Stimulated activated naive CD8-positive, alpha-beta T cell treated with anti-CD3 and anti-CD28 coated beads, Interleukin-15, Interleukin-2, amounts not matched to agents 100 ng/mL and 50 ng/mL, for 24 hours (primary cell): ENCODE data around the gene ANGEL1.

Experiments used
- H3K27ac Mint-ChIP-seq: one replicate; pipeline ENCODE4 v1.8.0; 2021; ENCODE audit warnings: mild to moderate bottlenecking, mixed read lengths
- H3K27me3 Mint-ChIP-seq: one replicate; pipeline ENCODE4 v1.8.0; 2021; ENCODE audit warnings: mixed read lengths
- H3K36me3 Mint-ChIP-seq: one replicate; pipeline ENCODE4 v1.8.0; 2021; ENCODE audit warnings: low read depth, mixed read lengths
- H3K4me1 Mint-ChIP-seq: one replicate; pipeline ENCODE4 v1.8.0; 2021; ENCODE audit warnings: low read depth, mixed read lengths
- H3K4me3 Mint-ChIP-seq: one replicate; pipeline ENCODE4 v1.8.0; 2021; ENCODE audit warnings: mild to moderate bottlenecking, mixed read lengths
- H3K9me3 Mint-ChIP-seq: one replicate; pipeline ENCODE4 v1.8.0; 2021; ENCODE audit warnings: mixed read lengths

Gene ANGEL1

GRCh38 chr14:76768671-76769500, 43.8 kb downstream of the ANGEL1 start:
- Mint-ChIP-seq H3K4me1 (peaks cover 31% of the 10 kb centered on the region), H3K36me3 (no peaks in the 10 kb centered on the region), H3K27ac (peak overlapping the region; percentile 70), H3K9me3 (no peaks in the 10 kb centered on the region), H3K27me3 (peaks cover 7% of the 10 kb centered on the region), H3K4me3 (no peak overlapping the region)

GRCh38 chr14:76767681-76768656, 44.7 kb downstream of the ANGEL1 start:
- H3K36me3 Mint-ChIP-seq = no peaks in the 10 kb centered on the region
- no peaks in the 10 kb centered on the region for H3K9me3 Mint-ChIP-seq
- H3K27me3 Mint-ChIP-seq = peaks cover 16% of the 10 kb centered on the region
- H3K4me1 Mint-ChIP-seq = peaks cover 22% of the 10 kb centered on the region
- peak overlapping the region; percentile 32 for H3K4me3 Mint-ChIP-seq
- peak overlapping the region; percentile 70 for H3K27ac Mint-ChIP-seq

- Mint-ChIP-seq H3K4me1 (peaks cover 27% of the 10 kb centered on the region), H3K27me3 (peaks cover 29% of the 10 kb centered on the region), H3K27ac (no peak overlapping the region), H3K36me3 (no peaks in the 10 kb centered on the region), H3K9me3 (no peaks in the 10 kb centered on the region), H3K4me3 (no peak overlapping the region)
Measured at GRCh38 chr14:76765461-76765931, 47.2 kb downstream of the ANGEL1 start.

GRCh38 chr14:76763096-76764041, 49.3 kb downstream of the ANGEL1 start:
- Mint-ChIP-seq H3K27ac (no peak overlapping the region), H3K4me3 (no peak overlapping the region), H3K36me3 (no peaks in the 10 kb centered on the region)

GRCh38 chr14:76762411-76763095, 50.1 kb downstream of the ANGEL1 start:
- peaks cover 41% of the 10 kb centered on the region for H3K27me3 Mint-ChIP-seq
- no peaks in the 10 kb centered on the region for H3K36me3 Mint-ChIP-seq
- H3K9me3 Mint-ChIP-seq = no peaks in the 10 kb centered on the region
- H3K27ac Mint-ChIP-seq = no peak overlapping the region
- H3K4me1 Mint-ChIP-seq = peaks cover 12% of the 10 kb centered on the region
- peak overlapping the region; percentile 80 for H3K4me3 Mint-ChIP-seq

More at GRCh38 chr14:76763096-76764041, 49.3 kb downstream of the ANGEL1 start:
- Mint-ChIP-seq H3K4me1 (peaks cover 17% of the 10 kb centered on the region), H3K9me3 (no peaks in the 10 kb centered on the region), H3K27me3 (peaks cover 36% of the 10 kb centered on the region)

- H3K4me3 Mint-ChIP-seq = peak overlapping the region; percentile 80
- H3K27me3 Mint-ChIP-seq = peaks cover 41% of the 10 kb centered on the region
- no peaks in the 10 kb centered on the region for H3K9me3 Mint-ChIP-seq
- peaks cover 12% of the 10 kb centered on the region for H3K4me1 Mint-ChIP-seq
- no peaks in the 10 kb centered on the region for H3K36me3 Mint-ChIP-seq
- H3K27ac Mint-ChIP-seq = no peak overlapping the region
Measured at GRCh38 chr14:76761960-76762410, 50.7 kb downstream of the ANGEL1 start.

- Mint-ChIP-seq H3K36me3 (no peaks in the 10 kb centered on the region), H3K9me3 (no peaks in the 10 kb centered on the region), H3K27ac (no peak within 1 kb of the TSS), H3K4me3 (peak within 1 kb of the TSS; percentile 80), H3K27me3 (peaks cover 41% of the 10 kb centered on the region), H3K4me1 (peaks cover 12% of the 10 kb centered on the region)
Measured at GRCh38 chr14:76761136-76761959, 51.3 kb downstream of the ANGEL1 start, which contains the start of gene VASH1. Gene VASH1 (plus strand): TSS chr14:76761468. CDS start chr14:76762822, 1,354 bp downstream.

GRCh38 chr14:76760331-76761135, 52.1 kb downstream of the ANGEL1 start:
- Mint-ChIP-seq H3K9me3 (no peaks in the 10 kb centered on the region), H3K27ac (no peak overlapping the region), H3K27me3 (peaks cover 48% of the 10 kb centered on the region), H3K36me3 (no peaks in the 10 kb centered on the region), H3K4me3 (peak overlapping the region; percentile 66), H3K4me1 (peaks cover 12% of the 10 kb centered on the region)

GRCh38 chr14:76759589-76759988, 53.1 kb downstream of the ANGEL1 start:
- no peaks in the 10 kb centered on the region for H3K9me3 Mint-ChIP-seq
- no peaks in the 10 kb centered on the region for H3K36me3 Mint-ChIP-seq
- H3K27me3 Mint-ChIP-seq = peaks cover 48% of the 10 kb centered on the region
- no peak overlapping the region for H3K4me3 Mint-ChIP-seq
- peaks cover 12% of the 10 kb centered on the region for H3K4me1 Mint-ChIP-seq
- H3K27ac Mint-ChIP-seq = no peak overlapping the region

GRCh38 chr14:76756371-76756750, 56.3 kb downstream of the ANGEL1 start:
- no peaks in the 10 kb centered on the region for H3K9me3 Mint-ChIP-seq
- peaks cover 6% of the 10 kb centered on the region for H3K4me1 Mint-ChIP-seq
- no peak overlapping the region for H3K4me3 Mint-ChIP-seq
- H3K27me3 Mint-ChIP-seq = peaks cover 24% of the 10 kb centered on the region
- H3K36me3 Mint-ChIP-seq = no peaks in the 10 kb centered on the region
- no peak overlapping the region for H3K27ac Mint-ChIP-seq

- Mint-ChIP-seq H3K36me3 (no peaks in the 10 kb centered on the region), H3K9me3 (no peaks in the 10 kb centered on the region), H3K27me3 (peaks cover 22% of the 10 kb centered on the region), H3K4me1 (peaks cover 3% of the 10 kb centered on the region), H3K4me3 (no peak overlapping the region), H3K27ac (no peak overlapping the region)
Measured at GRCh38 chr14:76755610-76756370, 56.9 kb downstream of the ANGEL1 start.

GRCh38 chr14:76754586-76754985, 58.1 kb downstream of the ANGEL1 start:
- Mint-ChIP-seq H3K9me3 (no peaks in the 10 kb centered on the region), H3K27me3 (peaks cover 18% of the 10 kb centered on the region), H3K36me3 (no peaks in the 10 kb centered on the region), H3K4me3 (no peak overlapping the region), H3K27ac (no peak overlapping the region), H3K4me1 (no peaks in the 10 kb centered on the region)
